SK-N-SH (cell line): ENCODE results near the gene SPATA25. TPM values are rescaled to one million over a fixed set of nuclear protein-coding genes. Genes with fewer than 3 reads are reported as not detected.

ENCODE experiments used
- CTCF ChIA-PET: fragments of 300-600, 350-600 bp; formaldehyde crosslinking; extraction: SDS; loops from one replicate; lab custom pipeline; 2021; lab: Yijun Ruan, JAX
- POLR2A ChIA-PET: fragments of 350-600 bp; sonication (Branson Sonifier 250); formaldehyde crosslinking; extraction: SDS; loops from one replicate; lab custom pipeline; 2020; ENCODE audit warnings: antibody characterized with exemption, inconsistent platforms; lab: Yijun Ruan, JAX
- DNase-seq: peaks from one replicate; pipeline ENCODE4 v3.0.0; 2012
- H2AFZ ChIP-seq: fragments of 200-600 bp; sonication (generic); 2 replicates; pipeline ENCODE4 v1.8.1; 2016; ENCODE audit warnings: antibody characterized with exemption, mild to moderate bottlenecking, low read depth
- H3F3A ChIP-seq: fragments of 200-600 bp; sonication (generic); replicated peaks from 2 replicates; pipeline ENCODE3; 2016; ENCODE audit warnings: antibody characterized with exemption, mild to moderate bottlenecking; ENCODE audit not compliant: insufficient read depth
- H3K27ac ChIP-seq, 2 experiments: fragments of 200-500 bp in 1 of 2; fragments of 200-600 bp in 1 of 2; sonication (Bioruptor generic) in 1 of 2; sonication (generic), shearing (Covaris generic) in 1 of 2; 2 replicates each; pipeline versions ENCODE4 v1.5.1 to v1.6.1; 2014 to 2016; ENCODE audit warnings: low read depth in 2 of 2, inconsistent platforms in 1 of 2, low read length in 1 of 2, mild to moderate bottlenecking in 1 of 2, mixed read lengths in 1 of 2
- H3K27me3 ChIP-seq: fragments of 200-600 bp; sonication (generic), shearing (Covaris generic); 2 replicates; pipeline ENCODE4 v1.6.1; 2016; ENCODE audit warnings: mixed run types; ENCODE audit not compliant: insufficient read depth
- H3K36me3 ChIP-seq, 2 experiments: fragments of 200-500 bp in 1 of 2; fragments of 200-600 bp in 1 of 2; sonication (Bioruptor generic) in 1 of 2; sonication (generic) in 1 of 2; replicated peaks in 1 of 2; 2 replicates each; pipeline versions ENCODE3 to v1.5.1; 2014 to 2016; ENCODE audit warnings: low read length in 1 of 2, mild to moderate bottlenecking in 1 of 2; ENCODE audit not compliant: insufficient read depth in 2 of 2, control insufficient read depth in 1 of 2
- H3K4me1 ChIP-seq, 2 experiments: fragments of 200-500 bp in 1 of 2; fragments of 200-600 bp in 1 of 2; sonication (Bioruptor generic) in 1 of 2; sonication (generic), shearing (Covaris generic) in 1 of 2; 2 replicates each; pipeline versions ENCODE4 v1.5.1 to v1.6.1; 2014 to 2016; ENCODE audit warnings: low read depth in 1 of 2, low read length in 1 of 2, mixed run types in 1 of 2; ENCODE audit not compliant: insufficient read depth in 2 of 2, control insufficient read depth in 1 of 2
- H3K4me2 ChIP-seq: fragments of 200-600 bp; sonication (generic), shearing (Covaris generic); 2 replicates; pipeline ENCODE4 v1.6.1; 2017; ENCODE audit warnings: mixed run types
- H3K4me3 ChIP-seq, 2 experiments: fragments of 200-500 bp in 1 of 2; fragments of 200-600 bp in 1 of 2; sonication (Bioruptor generic) in 1 of 2; sonication (generic), shearing (Covaris generic) in 1 of 2; 2 replicates each; pipeline versions ENCODE4 v1.5.1 to v1.8.1; 2014 to 2016; ENCODE audit warnings: low read depth in 2 of 2, inconsistent platforms in 1 of 2, low read length in 1 of 2, mild to moderate bottlenecking in 1 of 2, mixed read lengths in 1 of 2, moderate library complexity in 1 of 2
- H3K79me2 ChIP-seq: fragments of 200-600 bp; sonication (generic); 2 replicates; pipeline ENCODE4 v1.8.1; 2017; ENCODE audit warnings: mild to moderate bottlenecking; ENCODE audit not compliant: insufficient read depth
- H3K9ac ChIP-seq: fragments of 200-600 bp; sonication (generic); 2 replicates; pipeline ENCODE4 v1.6.1; 2017; ENCODE audit warnings: mixed run types
- H3K9me2 ChIP-seq: fragments of 200-600 bp; sonication (generic); 2 replicates; pipeline ENCODE4 v1.6.1; 2017; ENCODE audit warnings: mixed run types
- H3K9me3 ChIP-seq: fragments of 200-600 bp; sonication (generic); 2 replicates; pipeline ENCODE4 v1.6.1; 2017; ENCODE audit warnings: mixed run types, mild to moderate bottlenecking, moderate library complexity
- H4K20me1 ChIP-seq: fragments of 200-600 bp; sonication (generic); 2 replicates; pipeline ENCODE4 v1.6.1; 2017; ENCODE audit warnings: mild to moderate bottlenecking, mixed run types; ENCODE audit not compliant: insufficient read depth
- EZH2phosphoT487 ChIP-seq: fragments of 200-600 bp; sonication (generic); IDR thresholded peaks from 2 replicates; pipeline ENCODE4 v1.6.1; 2017; ENCODE audit warnings: low read depth, mixed run types, mild to moderate bottlenecking, antibody characterized with exemption, moderate library complexity, borderline replicate concordance
- GABPA ChIP-seq: IDR thresholded peaks from 2 replicates; pipeline ENCODE4 v1.4.0; 2012; ENCODE audit warnings: low read depth, mild to moderate bottlenecking
- GATA2 ChIP-seq: sonication (generic); formaldehyde crosslinking; IDR thresholded peaks from 2 replicates; pipeline ENCODE4 v1.5.0; 2020; ENCODE audit warnings: mild to moderate bottlenecking, missing genetic modification reagents
- JUND ChIP-seq: IDR thresholded peaks from 2 replicates; pipeline ENCODE4 v1.4.0; 2012
- MEF2A ChIP-seq: IDR thresholded peaks from 2 replicates; pipeline ENCODE4 v1.4.0; 2012; ENCODE audit warnings: low read depth, borderline replicate concordance
- NFIC ChIP-seq: IDR thresholded peaks from 2 replicates; pipeline ENCODE4 v1.4.0; 2012; ENCODE audit warnings: borderline replicate concordance
- NRF1 ChIP-seq: IDR thresholded peaks from 2 replicates; pipeline ENCODE4 v1.6.1; 2012; ENCODE audit warnings: low read depth, mild to moderate bottlenecking, low read length
- POLR2AphosphoS5 ChIP-seq: IDR thresholded peaks from 2 replicates; pipeline ENCODE4 v1.6.1; 2012; ENCODE audit warnings: low read depth, low read length
- SIN3A ChIP-seq: IDR thresholded peaks from 2 replicates; pipeline ENCODE4 v1.6.1; 2012; ENCODE audit warnings: low read depth, mild to moderate bottlenecking, low read length, moderate library complexity, borderline replicate concordance
- TAF1 ChIP-seq: IDR thresholded peaks from 2 replicates; pipeline ENCODE4 v1.6.1; 2012; ENCODE audit warnings: low read depth, mild to moderate bottlenecking, low read length, moderate library complexity, borderline replicate concordance
- TCF12 ChIP-seq: IDR thresholded peaks from 2 replicates; pipeline ENCODE4 v1.4.0; 2012
- WGBS: methylation state at CpG from one replicate; pipeline ENCODE4 v1.1.6; 2017; ENCODE audit warnings: low lambda C conversion rate; 5-methylcytosine and 5-hydroxymethylcytosine counted together
- polyA plus RNA-seq, 3 experiments: library from polyadenylated mRNA; depleted of rRNA; stranded (reverse); fragments of >200 nt; gene quantifications; 2 replicates each; pipeline ENCODE4 v1.2.3, GENCODE V29; 2012
- TF ChIP-seq, protein P1 (sequence below): IDR thresholded peaks from 2 replicates; pipeline ENCODE4 v1.6.1; 2012; ENCODE audit warnings: mild to moderate bottlenecking, low read depth, low read length, moderate library complexity
- TF ChIP-seq, protein P2 (sequence below): fragments of 150-350 bp; IDR thresholded peaks from 2 replicates; pipeline ENCODE4 v1.6.1; 2017; ENCODE audit warnings: antibody characterized with exemption, low read length, low read depth, borderline replicate concordance
- TF ChIP-seq, protein P3 (sequence below): IDR thresholded peaks from 2 replicates; pipeline ENCODE4 v1.4.0; 2012; ENCODE audit warnings: low read depth, borderline replicate concordance
- TF ChIP-seq, protein P4 (sequence below): fragments of 200-600 bp; sonication (generic); IDR thresholded peaks from 2 replicates; pipeline ENCODE4 v1.6.1; 2017; ENCODE audit warnings: antibody characterized with exemption, mild to moderate bottlenecking, moderate library complexity
- TF ChIP-seq, protein P5 (sequence below): IDR thresholded peaks from 2 replicates; pipeline ENCODE4 v1.4.0; 2012; ENCODE audit warnings: low read depth
- TF ChIP-seq, protein P6 (sequence below): IDR thresholded peaks from 2 replicates; pipeline ENCODE4; 2012

The SPATA25 gene
- polyA plus RNA-seq, 1 of the 3 experiments (the other 2 are of a cell fraction): 1.3 TPM

DNA sequence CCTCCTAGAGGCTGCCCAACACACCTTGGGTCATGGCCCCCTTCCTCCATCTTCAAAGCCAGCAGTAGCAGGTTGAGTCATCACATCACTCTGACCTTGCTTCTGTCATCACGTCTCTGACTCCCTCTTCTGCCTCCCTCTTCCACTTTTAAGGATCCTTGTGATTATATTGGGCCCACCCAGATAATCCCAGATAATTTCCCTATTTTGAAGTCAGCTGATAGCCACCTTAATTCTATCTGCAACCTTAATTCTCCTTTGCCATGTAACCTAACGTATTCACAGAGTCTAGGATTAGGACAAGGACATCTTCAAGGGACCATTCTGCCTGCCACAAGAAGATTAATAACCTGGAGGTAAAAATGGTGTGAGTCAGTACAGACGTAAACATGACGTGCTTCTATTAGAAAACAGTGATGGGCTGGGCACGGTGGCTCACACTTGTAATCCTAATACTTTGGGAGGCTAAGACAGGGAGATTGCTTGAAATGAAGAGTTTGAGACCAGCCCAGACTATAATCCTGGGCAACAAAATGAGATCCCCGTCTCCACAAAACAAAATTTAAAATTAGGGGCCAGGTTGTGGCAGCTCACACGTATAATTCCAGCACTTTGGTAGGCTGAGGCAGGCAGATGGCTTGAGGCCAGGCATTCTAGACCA, 26.7 kb downstream of the SPATA25 start:
- WGBS: 60% methylated on average over 7 of the region's 7 CpGs
- Histone ChIP-seq H3K4me2 (no peak overlapping the region), H3K79me2 (peaks cover 15% of the 10 kb centered on the region), H3K9me3 (no peaks in the 10 kb centered on the region), H4K20me1 (no peaks in the 10 kb centered on the region), H3K27ac (no peak overlapping the region), H3K9me2 (no peaks in the 10 kb centered on the region), H3K27me3 (no peaks in the 10 kb centered on the region), H3K9ac (no peak overlapping the region), H3K36me3 (no peaks in the 10 kb centered on the region), H3K4me1 (peaks cover 8 to 10% of the 10 kb centered on the region in 2 experiments; a peak in 2 of 4 replicates)
- no peak for DNase-seq
- POLR2A ChIA-PET: interaction anchor here (1.0 kb wide), 1 partner anchor 20 kb away, joined by 4 read pairs; no protein-coding TSS in a partner anchor
- CTCF ChIA-PET: interaction anchor here (1.2 kb wide), 1 partner anchor 62 kb away, joined by 5 read pairs; no protein-coding TSS in a partner anchor
- TF ChIP-seq TAF1 (no peak), NFIC (peak; percentile 52), GATA2 (CRISPR knock-in tag) (no peak), TCF12 (no peak), POLR2AphosphoS5 (no peak)
- TF ChIP-seq, all 33 proteins: peak for 1
- Histone ChIP-seq H3F3A (no peaks in the 10 kb centered on the region), H3K4me3 (no peak overlapping the region), H2AFZ (no peak overlapping the region)

DNA sequence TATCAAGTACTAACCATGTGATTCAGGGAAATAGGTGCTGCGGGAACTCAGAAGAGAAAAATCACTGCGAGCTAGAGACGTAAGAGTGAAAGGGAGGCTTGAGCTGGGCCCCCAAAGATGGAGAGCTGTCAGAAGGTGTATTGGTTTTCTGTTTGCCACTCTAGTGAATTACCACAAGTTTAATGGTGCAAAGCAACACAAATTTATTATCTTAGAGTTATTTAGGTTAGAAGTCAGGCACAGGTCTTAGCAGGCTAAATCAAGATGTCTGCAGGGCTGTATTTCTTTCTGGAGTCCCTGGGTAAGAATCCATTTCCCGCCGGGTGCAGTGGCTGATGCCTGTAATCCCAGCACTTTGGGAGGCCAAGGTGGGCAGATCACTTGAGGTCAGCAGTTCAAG, 27.5 kb downstream of the SPATA25 start:
- peaks cover 8 to 12% of the 10 kb centered on the region in 2 experiments; a peak in 2 of 4 replicates for H3K4me1 ChIP-seq
- H3F3A ChIP-seq: no peaks in the 10 kb centered on the region
- H3K4me2 ChIP-seq: no peak overlapping the region
- H3K36me3 ChIP-seq: no peaks in the 10 kb centered on the region
- ChIA-PET CTCF (no interaction called here), POLR2A (no interaction called here)
- H3K9me2 ChIP-seq: no peaks in the 10 kb centered on the region
- no peaks in the 10 kb centered on the region for H4K20me1 ChIP-seq
- no peak for DNase-seq
- H3K27ac ChIP-seq: no peak overlapping the region
- H3K4me3 ChIP-seq: no peak overlapping the region
- no peaks in the 10 kb centered on the region for H3K27me3 ChIP-seq
- H3K79me2 ChIP-seq: peaks cover 22% of the 10 kb centered on the region
- H2AFZ ChIP-seq: no peak overlapping the region
- whole genome bisulfite sequencing: 99% methylated on average over 3 of the region's 5 CpGs
- no peaks in the 10 kb centered on the region for H3K9me3 ChIP-seq
- H3K9ac ChIP-seq: no peak overlapping the region
- TF ChIP-seq, protein P1, sequence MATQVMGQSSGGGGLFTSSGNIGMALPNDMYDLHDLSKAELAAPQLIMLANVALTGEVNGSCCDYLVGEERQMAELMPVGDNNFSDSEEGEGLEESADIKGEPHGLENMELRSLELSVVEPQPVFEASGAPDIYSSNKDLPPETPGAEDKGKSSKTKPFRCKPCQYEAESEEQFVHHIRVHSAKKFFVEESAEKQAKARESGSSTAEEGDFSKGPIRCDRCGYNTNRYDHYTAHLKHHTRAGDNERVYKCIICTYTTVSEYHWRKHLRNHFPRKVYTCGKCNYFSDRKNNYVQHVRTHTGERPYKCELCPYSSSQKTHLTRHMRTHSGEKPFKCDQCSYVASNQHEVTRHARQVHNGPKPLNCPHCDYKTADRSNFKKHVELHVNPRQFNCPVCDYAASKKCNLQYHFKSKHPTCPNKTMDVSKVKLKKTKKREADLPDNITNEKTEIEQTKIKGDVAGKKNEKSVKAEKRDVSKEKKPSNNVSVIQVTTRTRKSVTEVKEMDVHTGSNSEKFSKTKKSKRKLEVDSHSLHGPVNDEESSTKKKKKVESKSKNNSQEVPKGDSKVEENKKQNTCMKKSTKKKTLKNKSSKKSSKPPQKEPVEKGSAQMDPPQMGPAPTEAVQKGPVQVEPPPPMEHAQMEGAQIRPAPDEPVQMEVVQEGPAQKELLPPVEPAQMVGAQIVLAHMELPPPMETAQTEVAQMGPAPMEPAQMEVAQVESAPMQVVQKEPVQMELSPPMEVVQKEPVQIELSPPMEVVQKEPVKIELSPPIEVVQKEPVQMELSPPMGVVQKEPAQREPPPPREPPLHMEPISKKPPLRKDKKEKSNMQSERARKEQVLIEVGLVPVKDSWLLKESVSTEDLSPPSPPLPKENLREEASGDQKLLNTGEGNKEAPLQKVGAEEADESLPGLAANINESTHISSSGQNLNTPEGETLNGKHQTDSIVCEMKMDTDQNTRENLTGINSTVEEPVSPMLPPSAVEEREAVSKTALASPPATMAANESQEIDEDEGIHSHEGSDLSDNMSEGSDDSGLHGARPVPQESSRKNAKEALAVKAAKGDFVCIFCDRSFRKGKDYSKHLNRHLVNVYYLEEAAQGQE: no peak
- TF ChIP-seq POLR2AphosphoS5: no peak
- no peak for TF ChIP-seq GABPA
- TF ChIP-seq, protein P2, sequence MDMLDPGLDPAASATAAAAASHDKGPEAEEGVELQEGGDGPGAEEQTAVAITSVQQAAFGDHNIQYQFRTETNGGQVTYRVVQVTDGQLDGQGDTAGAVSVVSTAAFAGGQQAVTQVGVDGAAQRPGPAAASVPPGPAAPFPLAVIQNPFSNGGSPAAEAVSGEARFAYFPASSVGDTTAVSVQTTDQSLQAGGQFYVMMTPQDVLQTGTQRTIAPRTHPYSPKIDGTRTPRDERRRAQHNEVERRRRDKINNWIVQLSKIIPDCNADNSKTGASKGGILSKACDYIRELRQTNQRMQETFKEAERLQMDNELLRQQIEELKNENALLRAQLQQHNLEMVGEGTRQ: no peak
- TF ChIP-seq, protein P3, sequence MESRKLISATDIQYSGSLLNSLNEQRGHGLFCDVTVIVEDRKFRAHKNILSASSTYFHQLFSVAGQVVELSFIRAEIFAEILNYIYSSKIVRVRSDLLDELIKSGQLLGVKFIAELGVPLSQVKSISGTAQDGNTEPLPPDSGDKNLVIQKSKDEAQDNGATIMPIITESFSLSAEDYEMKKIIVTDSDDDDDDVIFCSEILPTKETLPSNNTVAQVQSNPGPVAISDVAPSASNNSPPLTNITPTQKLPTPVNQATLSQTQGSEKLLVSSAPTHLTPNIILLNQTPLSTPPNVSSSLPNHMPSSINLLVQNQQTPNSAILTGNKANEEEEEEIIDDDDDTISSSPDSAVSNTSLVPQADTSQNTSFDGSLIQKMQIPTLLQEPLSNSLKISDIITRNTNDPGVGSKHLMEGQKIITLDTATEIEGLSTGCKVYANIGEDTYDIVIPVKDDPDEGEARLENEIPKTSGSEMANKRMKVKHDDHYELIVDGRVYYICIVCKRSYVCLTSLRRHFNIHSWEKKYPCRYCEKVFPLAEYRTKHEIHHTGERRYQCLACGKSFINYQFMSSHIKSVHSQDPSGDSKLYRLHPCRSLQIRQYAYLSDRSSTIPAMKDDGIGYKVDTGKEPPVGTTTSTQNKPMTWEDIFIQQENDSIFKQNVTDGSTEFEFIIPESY: no peak
- TF ChIP-seq JUND: no peak
- TF ChIP-seq GATA2 (CRISPR knock-in tag): no peak
- TF ChIP-seq, protein P4, sequence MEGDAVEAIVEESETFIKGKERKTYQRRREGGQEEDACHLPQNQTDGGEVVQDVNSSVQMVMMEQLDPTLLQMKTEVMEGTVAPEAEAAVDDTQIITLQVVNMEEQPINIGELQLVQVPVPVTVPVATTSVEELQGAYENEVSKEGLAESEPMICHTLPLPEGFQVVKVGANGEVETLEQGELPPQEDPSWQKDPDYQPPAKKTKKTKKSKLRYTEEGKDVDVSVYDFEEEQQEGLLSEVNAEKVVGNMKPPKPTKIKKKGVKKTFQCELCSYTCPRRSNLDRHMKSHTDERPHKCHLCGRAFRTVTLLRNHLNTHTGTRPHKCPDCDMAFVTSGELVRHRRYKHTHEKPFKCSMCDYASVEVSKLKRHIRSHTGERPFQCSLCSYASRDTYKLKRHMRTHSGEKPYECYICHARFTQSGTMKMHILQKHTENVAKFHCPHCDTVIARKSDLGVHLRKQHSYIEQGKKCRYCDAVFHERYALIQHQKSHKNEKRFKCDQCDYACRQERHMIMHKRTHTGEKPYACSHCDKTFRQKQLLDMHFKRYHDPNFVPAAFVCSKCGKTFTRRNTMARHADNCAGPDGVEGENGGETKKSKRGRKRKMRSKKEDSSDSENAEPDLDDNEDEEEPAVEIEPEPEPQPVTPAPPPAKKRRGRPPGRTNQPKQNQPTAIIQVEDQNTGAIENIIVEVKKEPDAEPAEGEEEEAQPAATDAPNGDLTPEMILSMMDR: no peak
- TF ChIP-seq MEF2A: no peak
- TF ChIP-seq NRF1: no peak
- TF ChIP-seq EZH2phosphoT487: no peak
- TF ChIP-seq, protein P5, sequence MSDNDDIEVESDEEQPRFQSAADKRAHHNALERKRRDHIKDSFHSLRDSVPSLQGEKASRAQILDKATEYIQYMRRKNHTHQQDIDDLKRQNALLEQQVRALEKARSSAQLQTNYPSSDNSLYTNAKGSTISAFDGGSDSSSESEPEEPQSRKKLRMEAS: no peak
- no peak for TF ChIP-seq SIN3A
- TF ChIP-seq, protein P6, sequence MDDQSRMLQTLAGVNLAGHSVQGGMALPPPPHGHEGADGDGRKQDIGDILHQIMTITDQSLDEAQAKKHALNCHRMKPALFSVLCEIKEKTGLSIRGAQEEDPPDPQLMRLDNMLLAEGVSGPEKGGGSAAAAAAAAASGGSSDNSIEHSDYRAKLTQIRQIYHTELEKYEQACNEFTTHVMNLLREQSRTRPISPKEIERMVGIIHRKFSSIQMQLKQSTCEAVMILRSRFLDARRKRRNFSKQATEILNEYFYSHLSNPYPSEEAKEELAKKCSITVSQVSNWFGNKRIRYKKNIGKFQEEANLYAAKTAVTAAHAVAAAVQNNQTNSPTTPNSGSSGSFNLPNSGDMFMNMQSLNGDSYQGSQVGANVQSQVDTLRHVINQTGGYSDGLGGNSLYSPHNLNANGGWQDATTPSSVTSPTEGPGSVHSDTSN: no peak
